ENCODE data around the gene EPHA6.

GRCh38 chr3:97497138-97497537, 682.7 kb downstream of the EPHA6 start:
- TF ChIP-seq, protein P1, sequence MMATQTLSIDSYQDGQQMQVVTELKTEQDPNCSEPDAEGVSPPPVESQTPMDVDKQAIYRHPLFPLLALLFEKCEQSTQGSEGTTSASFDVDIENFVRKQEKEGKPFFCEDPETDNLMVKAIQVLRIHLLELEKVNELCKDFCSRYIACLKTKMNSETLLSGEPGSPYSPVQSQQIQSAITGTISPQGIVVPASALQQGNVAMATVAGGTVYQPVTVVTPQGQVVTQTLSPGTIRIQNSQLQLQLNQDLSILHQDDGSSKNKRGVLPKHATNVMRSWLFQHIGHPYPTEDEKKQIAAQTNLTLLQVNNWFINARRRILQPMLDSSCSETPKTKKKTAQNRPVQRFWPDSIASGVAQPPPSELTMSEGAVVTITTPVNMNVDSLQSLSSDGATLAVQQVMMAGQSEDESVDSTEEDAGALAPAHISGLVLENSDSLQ (IDR thresholded peaks at IDR 0.05), result no peak
- TF ChIP-seq LEF1 (IDR thresholded peaks at IDR 0.05; ENCODE audit: borderline replicate concordance) (no peak), NFRKB (IDR thresholded peaks at IDR 0.05) (no peak), SUZ12 (IDR thresholded peaks at IDR 0.05) (no peak), FOXA1 (IDR thresholded peaks at IDR 0.05) (no peak), BHLHE40 (IDR thresholded peaks at IDR 0.05; ENCODE audit: borderline replicate concordance) (no peak), FOXM1 (IDR thresholded peaks at IDR 0.05; ENCODE audit: borderline replicate concordance) (no peak), SP1 (IDR thresholded peaks at IDR 0.05) (no peak), FOXK2 (IDR thresholded peaks at IDR 0.05) (no peak), HDGF (IDR thresholded peaks at IDR 0.05; ENCODE audit: borderline replicate concordance) (no peak), CTBP1 (IDR thresholded peaks at IDR 0.05; ENCODE audit: borderline replicate concordance) (no peak), ARNT (IDR thresholded peaks at IDR 0.05) (no peak), ELF4 (IDR thresholded peaks at IDR 0.05) (no peak)

Data from HEK293T (cell line).